GM19452 (cell line): ENCODE results near the gene TBL1X.
"Not testable (repeated sequence)": the region's sequence is repeated elsewhere in the genome, so short reads cannot be mapped to it uniquely, and the experiment has no call there.

Experiments
- ATAC-seq: cut with Tn5 transposase; IDR thresholded peaks from one replicate; pipeline ENCODE4 v1.9.1; 2021; ENCODE audit not compliant: unreplicated experiment

TBL1X gene

GRCh38 chrX:9532349-9532748 is 67.5 kb downstream of the TBL1X start:
- ATAC-seq: no peak

- no peak for ATAC-seq
Measured at GRCh38 chrX:9533611-9534010, 68.8 kb downstream of the TBL1X start.

- ATAC-seq: no peak
Measured at GRCh38 chrX:9534686-9535085, 69.8 kb downstream of the TBL1X start.

GRCh38 chrX:9535101-9535500 is 70.2 kb downstream of the TBL1X start:
- ATAC-seq: no peak

- ATAC-seq: not testable (repeated sequence)
Measured at GRCh38 chrX:9536156-9536555, 71.3 kb downstream of the TBL1X start.

- ATAC-seq: no peak
Measured at GRCh38 chrX:9537781-9538180, 72.9 kb downstream of the TBL1X start.

GRCh38 chrX:9538544-9539045 is 73.7 kb downstream of the TBL1X start:
- ATAC-seq: no peak

GRCh38 chrX:9539605-9540387 is 74.9 kb downstream of the TBL1X start:
- no peak for ATAC-seq

- ATAC-seq: no peak
Measured at GRCh38 chrX:9542106-9542760, 77.4 kb downstream of the TBL1X start.

GRCh38 chrX:9542761-9543111 is 77.9 kb downstream of the TBL1X start:
- no peak for ATAC-seq

GRCh38 chrX:9555354-9555753 is 90.5 kb downstream of the TBL1X start:
- ATAC-seq: no peak

GRCh38 chrX:9557091-9557490 is 92.2 kb downstream of the TBL1X start:
- ATAC-seq: no peak

- no peak for ATAC-seq
Measured at GRCh38 chrX:9557521-9557920, 92.7 kb downstream of the TBL1X start.

- ATAC-seq: no peak
Measured at GRCh38 chrX:9558615-9559014, 93.8 kb downstream of the TBL1X start.

GRCh38 chrX:9560219-9560618 is 95.4 kb downstream of the TBL1X start:
- ATAC-seq: no peak

- no peak for ATAC-seq
Measured at GRCh38 chrX:9561199-9561598, 96.3 kb downstream of the TBL1X start.

GRCh38 chrX:9562851-9563250 is 98.0 kb downstream of the TBL1X start:
- ATAC-seq: no peak

- ATAC-seq: no peak
Measured at GRCh38 chrX:9566150-9566621, 101.3 kb downstream of the TBL1X start.

GRCh38 chrX:9569876-9570301 is 105.0 kb downstream of the TBL1X start:
- ATAC-seq: no peak

- ATAC-seq: no peak
Measured at GRCh38 chrX:9573282-9574106, 108.6 kb downstream of the TBL1X start.

- no peak for ATAC-seq
Measured at GRCh38 chrX:9576059-9576458, 111.2 kb downstream of the TBL1X start.
